ENCODE measurements around the gene ZNF106.

The ZNF106 gene

GRCh38 chr15:42363487-42363886 lies 127.5 kb downstream of the ZNF106 start:
- Histone ChIP-seq H3K27me3 (replicated peaks) (no peaks in the 10 kb centered on the region), H3K27ac (no peak overlapping the region), H3K4me3 (ENCODE audit: low read depth, low read length) (no peak overlapping the region), H3K36me3 (replicated peaks) (no peaks in the 10 kb centered on the region)
- no peak for TF ChIP-seq CTCF (IDR thresholded peaks at IDR 0.05; ENCODE audit: low read depth, low read length, missing control alignments)
- DNase-seq, result no peak
- in situ Hi-C loops (cut with HindIII; ENCODE audit: low pct_ligation_motif_present, low sequenced_read_pairs), result no loop called here
